Measurements from ENCODE around the gene FTO.
"Not testable (repeated sequence)": the region's sequence is repeated elsewhere in the genome, so short reads cannot be mapped to it uniquely, and the experiment has no call there.

The FTO gene
- long read RNA-seq, donor 1, full-length matches to known transcripts = 1 of 8 reads
- long read RNA-seq, donor 1, partial matches to known transcripts = 0 of 8 reads
- long read RNA-seq, donor 1, other reads (novel, unspliced or antisense) = 7 of 8 reads
- long read RNA-seq, donor 2, full-length matches to known transcripts = 3 of 3 reads
- long read RNA-seq, donor 2, partial matches to known transcripts = 0 of 3 reads
- long read RNA-seq, donor 2, other reads (novel, unspliced or antisense) = 0 of 3 reads
- long read RNA-seq, donor 3, full-length matches to known transcripts = 7 of 7 reads
- long read RNA-seq, donor 3, partial matches to known transcripts = 0 of 7 reads
- long read RNA-seq, donor 3, other reads (novel, unspliced or antisense) = 0 of 7 reads
- long read RNA-seq, donor 4, full-length matches to known transcripts = 9 of 9 reads
- long read RNA-seq, donor 4, partial matches to known transcripts = 0 of 9 reads
- long read RNA-seq, donor 4, other reads (novel, unspliced or antisense) = 0 of 9 reads
- long read RNA-seq, donor 5, full-length matches to known transcripts = 5 of 5 reads
- long read RNA-seq, donor 5, partial matches to known transcripts = 0 of 5 reads
- long read RNA-seq, donor 5, other reads (novel, unspliced or antisense) = 0 of 5 reads
- long read RNA-seq, donor 6, full-length matches to known transcripts = 4 of 4 reads
- long read RNA-seq, donor 6, partial matches to known transcripts = 0 of 4 reads
- long read RNA-seq, donor 6, other reads (novel, unspliced or antisense) = 0 of 4 reads
- long read RNA-seq, donor 7 = 0 reads
- long read RNA-seq, donor 8, full-length matches to known transcripts = 5 of 5 reads
- long read RNA-seq, donor 8, partial matches to known transcripts = 0 of 5 reads
- long read RNA-seq, donor 8, other reads (novel, unspliced or antisense) = 0 of 5 reads

DNA sequence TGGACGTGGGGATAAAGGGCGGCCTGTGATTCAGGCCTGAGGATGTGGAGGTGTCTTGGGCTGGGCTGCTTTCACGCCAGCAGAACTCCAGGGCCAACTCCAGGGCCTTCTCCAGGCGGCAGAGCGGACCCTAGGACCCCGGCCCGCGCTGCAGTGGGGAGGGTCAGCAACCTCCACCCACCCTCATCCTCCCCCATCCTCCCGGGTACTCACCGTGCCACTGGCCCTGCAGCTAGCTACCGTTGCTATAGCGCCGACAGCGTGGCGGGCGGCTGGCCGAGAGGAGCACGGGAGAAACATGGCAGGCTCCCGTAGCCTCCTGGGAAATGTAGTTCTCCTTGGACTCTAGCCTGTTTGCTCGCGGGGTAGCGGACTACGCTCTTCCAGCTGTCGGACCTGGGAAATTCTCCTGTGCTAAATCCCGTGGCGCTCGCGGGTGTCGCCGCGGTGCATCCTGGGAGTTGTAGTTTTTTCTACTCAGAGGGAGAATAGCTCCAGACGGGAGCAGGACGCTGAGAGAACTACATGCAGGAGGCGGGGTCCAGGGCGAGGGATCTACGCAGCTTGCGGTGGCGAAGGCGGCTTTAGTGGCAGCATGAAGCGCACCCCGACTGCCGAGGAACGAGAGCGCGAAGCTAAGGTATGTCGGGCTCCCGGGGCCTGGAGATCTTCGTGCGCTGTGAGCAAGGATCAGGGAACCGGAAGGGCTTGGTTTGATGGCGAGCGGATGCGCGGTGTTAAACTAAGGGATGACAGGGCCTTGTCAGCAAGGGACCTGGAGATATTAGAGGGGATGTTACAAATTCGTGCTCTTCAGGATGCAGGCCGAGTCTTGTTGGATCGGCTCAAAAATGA, at the start of gene FTO, which contains the start of gene RPGRIP1L:
FTO (plus strand) TSS at position 567 of the 855 bp plus-strand sequence.
RPGRIP1L (minus strand) TSS at position 270 of the 855 bp plus-strand sequence. CDS start 3,136 bp downstream, outside the sequence.
- DNase-seq = peak; percentile 96

- no peak for DNase-seq
Measured at GRCh38 chr16:53654946-53655345, 49.0 kb upstream of the FTO start.

DNA sequence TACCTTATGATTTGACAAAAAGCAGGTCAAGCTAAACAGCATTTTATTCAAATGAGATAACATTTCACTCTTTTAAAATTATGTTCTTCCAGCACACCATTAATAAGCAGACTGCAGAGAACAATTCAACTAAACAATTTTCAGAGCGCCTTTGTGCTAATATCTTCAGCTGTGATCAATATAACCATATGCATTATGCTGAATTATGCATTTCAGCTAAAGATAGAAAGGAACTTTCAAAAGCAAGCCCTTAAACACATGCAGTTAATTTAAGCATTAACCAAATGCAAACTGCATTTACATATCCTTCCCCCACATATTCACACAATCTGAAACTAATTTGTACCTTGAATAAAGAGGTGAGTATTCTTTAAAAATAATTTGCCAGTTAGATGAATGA, 41.9 kb upstream of the FTO start:
- no peak for DNase-seq

DNA sequence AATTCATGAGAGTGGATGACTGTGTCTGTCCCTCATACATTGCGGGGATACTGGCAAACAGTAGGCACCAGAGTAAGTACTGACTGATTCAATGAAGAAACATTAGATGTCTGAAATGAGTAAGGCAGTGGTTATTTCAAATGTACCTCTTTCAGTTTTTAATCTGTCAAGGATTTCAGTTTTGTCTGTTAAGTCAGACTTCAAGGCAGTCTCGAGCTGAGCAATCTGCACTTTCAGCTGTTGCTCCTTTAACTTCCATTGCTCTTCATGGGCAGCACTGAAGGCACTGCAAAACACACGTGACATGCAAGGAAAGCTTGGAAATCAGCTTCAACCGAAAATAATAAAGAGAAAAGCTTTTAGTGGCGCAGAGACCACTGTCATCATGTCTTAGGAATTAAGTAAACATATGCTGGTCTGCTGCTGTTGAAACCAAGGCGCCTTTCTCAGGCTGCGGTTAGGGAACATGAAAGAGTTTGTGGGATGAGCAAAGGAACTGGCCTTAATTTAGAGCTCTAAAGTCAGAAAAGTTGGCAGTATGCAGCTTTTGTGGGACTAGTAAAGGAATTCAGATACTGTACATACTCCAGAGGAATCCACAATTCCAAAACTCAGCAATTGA, 39.1 kb upstream of the FTO start:
- no peak for DNase-seq

GRCh38 chr16:53666786-53667415, 37.1 kb upstream of the FTO start:
- no peak for DNase-seq

- no peak for DNase-seq
Measured at GRCh38 chr16:53668869-53669268, 35.1 kb upstream of the FTO start.

DNA sequence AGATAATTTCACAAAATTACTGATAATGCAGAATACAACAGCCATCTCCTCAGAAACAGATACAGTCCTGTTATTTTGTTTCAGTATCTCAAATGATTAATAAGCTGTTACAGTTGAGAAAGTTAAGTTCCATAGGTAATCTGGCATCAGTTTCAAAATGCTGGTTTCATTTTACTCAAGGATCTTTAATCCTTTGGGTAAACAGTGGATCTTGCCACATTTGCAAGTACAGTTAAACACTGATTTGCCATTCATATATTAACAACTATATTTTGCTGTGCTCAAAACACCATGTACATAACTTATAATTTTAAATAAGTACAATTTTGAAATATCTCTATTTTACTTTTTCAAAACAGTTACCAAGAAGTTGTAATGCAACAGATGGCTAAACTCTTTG, 31.5 kb upstream of the FTO start:
- DNase-seq = no peak

- no peak for DNase-seq
Measured at GRCh38 chr16:53673189-53673588, 30.8 kb upstream of the FTO start.

- no peak for DNase-seq
Measured at GRCh38 chr16:53678155-53678554, 25.8 kb upstream of the FTO start.

DNA sequence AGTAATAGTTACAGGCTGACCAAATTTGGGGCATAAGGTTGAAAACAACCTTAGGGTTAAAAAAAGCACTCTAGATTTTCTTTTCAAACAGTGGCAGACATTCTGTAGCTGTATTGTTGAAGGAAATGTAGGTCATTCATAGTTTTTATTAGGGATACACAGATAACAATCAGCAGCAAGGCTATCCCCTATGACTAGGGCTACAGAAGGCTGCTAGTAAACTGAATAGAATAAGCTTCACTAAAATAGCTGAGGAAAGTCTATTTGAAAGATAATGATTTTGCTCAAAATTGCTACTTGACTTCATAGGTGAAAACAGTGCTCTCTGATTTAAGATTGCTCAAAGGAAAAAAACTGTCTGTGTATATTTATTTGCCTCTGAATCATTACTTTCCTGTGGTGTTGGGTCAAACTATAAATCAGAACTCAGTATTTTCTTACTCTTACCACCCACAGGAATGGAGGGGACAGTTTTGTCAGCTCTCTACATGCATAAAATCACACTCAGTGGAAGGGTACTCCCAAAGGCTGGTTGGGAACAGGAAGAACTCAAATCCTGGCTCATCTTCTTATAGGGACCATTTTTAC, 25.1 kb upstream of the FTO start:
- DNase-seq = no peak

DNA sequence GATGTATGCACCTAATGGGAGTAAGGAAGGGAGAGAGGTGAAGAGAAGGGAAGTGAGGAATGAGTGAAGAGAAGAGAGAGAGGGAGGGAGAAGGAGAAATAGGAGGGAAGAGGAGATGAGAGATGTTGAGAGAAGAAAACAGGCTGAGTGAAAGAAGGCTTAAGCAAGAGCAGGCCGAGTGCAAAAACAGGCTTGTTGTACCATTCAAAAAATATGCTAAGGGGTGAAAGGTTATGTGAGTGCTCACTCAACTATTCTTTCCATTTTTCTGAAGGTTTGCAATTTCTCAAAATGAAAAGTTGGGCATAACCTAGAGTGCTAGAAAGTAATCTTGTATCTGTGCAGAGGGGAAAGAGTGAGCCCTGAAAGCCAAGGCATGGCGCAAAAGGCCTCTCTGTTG, 23.2 kb upstream of the FTO start:
- DNase-seq = no peak

DNA sequence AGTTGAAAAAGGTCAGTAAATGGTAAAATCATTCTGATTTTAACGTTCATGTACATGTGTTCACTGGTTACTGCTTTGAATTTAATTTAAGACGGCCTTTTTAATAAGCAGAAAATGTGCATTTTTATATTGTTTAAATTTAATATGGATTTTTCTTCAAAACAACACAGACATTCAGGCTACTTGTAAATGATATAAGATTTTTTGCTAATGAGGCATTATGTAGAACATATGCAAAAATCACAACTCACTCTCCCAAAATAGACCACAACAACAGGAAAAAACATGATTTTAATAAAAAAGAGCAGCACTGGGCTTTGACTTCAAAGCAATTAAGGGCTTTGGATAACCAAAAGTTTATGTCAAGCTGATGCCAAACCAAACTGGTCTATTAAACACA, 22.6 kb upstream of the FTO start:
- DNase-seq = no peak

DNA sequence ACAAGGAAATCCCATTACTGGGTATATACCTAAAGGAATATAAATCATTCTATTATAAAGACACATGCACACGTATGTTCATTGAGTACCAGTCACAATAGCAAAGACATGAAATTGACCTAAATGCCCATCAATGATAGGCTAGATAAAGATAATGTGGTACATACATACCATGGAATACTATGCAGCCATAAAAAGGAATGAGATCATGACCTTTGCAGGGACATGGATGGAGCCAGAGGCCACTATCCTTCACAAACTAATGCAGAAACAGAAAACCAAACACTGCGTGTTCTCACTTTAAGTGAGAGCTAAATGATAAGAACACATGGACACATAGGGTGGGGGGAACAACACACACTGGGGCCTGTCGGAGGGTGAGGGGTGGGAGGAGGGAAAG, 18.6 kb upstream of the FTO start:
- not testable (repeated sequence) for DNase-seq

GRCh38 chr16:53686710-53687109, 17.2 kb upstream of the FTO start:
- no peak for DNase-seq

DNA sequence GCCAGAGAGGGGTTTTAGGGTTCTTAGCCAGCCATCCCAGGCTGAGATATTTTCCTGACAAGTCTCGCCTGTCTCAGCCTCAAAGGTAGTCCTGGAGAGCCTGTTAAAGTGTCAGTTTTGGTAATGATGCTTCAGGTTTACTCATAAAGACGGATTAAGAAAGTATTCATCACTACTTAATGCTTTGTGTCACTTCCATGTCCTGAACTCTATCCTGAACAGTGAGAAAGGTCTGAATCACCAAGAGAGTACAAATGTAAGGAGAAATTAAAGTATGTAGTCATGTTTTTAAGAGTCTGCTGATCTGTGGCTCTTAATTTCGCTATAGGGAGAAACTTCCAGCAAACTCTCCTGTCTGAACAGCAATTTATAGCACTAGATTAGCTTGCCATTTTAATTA, 14.3 kb upstream of the FTO start:
- DNase-seq = no peak

- DNase-seq = no peak
Measured at GRCh38 chr16:53690771-53691170, 13.2 kb upstream of the FTO start.

GRCh38 chr16:53692146-53692545, 11.8 kb upstream of the FTO start:
- no peak for DNase-seq

DNA sequence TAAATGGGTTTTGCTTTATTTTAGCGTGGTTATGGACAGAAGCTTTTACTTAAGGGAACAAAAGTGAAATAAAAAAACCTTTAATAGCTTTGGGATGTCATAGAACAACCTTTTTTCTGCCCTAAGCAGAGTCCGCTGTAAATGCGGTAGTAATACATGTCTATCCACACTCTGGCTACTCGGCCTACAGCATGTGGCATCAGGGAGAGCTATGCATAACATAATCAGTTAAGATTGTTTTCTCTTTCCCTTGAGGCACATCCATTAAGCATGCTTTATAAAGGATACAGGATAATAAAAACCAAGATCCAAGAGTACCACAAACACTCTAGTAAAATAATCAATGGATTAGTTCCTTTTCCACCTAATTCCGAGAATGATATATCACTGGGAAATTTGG, 10.6 kb upstream of the FTO start:
- DNase-seq = no peak

DNA sequence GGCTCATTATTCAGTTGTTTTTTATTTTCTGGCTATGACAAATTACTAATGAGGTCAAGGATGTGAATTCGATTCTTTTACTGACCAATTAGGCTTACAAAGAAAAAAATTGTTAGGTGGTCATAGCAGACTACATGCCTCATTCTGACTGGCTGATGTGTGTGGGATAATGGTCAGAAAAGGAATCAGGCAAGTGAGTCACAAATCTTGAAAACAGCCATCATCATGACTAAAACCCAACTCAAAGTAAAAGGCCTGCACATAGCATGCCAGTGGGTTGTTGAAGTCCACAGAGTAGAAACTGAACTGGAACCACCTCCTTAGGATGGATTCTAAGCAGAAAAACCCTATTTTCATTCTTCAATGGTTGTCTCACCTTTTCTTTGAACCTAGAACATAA, 8.9 kb upstream of the FTO start:
- no peak for DNase-seq

- not testable (repeated sequence) for DNase-seq
Measured at GRCh38 chr16:53698271-53698670, 5.7 kb upstream of the FTO start.

GRCh38 chr16:53704445-53704813, 473 bp downstream of the FTO start:
- DNase-seq = no peak
